Duodenal mucosa (tissue), 2 donors: ENCODE data around the gene ROBO2.
A peak's percentile ranks its signal among the peaks of the same experiment; 100 is the strongest.

ENCODE experiments used
- H3K27ac ChIP-seq: one replicate; pipeline ENCODE4 v1.7.0; 2013; ENCODE audit warnings: low read depth, low read length
- H3K27me3 ChIP-seq, 2 donors: one replicate each; pipeline ENCODE4 v1.7.0; 2013; ENCODE audit warnings: low read length in 2 of 2, control low read depth in 1 of 2; ENCODE audit not compliant: insufficient read depth in 2 of 2, control insufficient read depth in 1 of 2
- H3K36me3 ChIP-seq, 2 donors: one replicate each; pipeline ENCODE4 v1.7.0; 2013; ENCODE audit warnings: low read length in 2 of 2, control low read depth in 1 of 2; ENCODE audit not compliant: insufficient read depth in 2 of 2, control insufficient read depth in 1 of 2
- H3K4me1 ChIP-seq, 2 donors: one replicate each; pipeline ENCODE4 v1.7.0; 2013; ENCODE audit warnings: low read length in 2 of 2, control low read depth in 1 of 2; ENCODE audit not compliant: insufficient read depth in 2 of 2, control insufficient read depth in 1 of 2
- H3K4me3 ChIP-seq, 2 donors: one replicate each; pipeline ENCODE4 v1.7.0; 2013; ENCODE audit warnings: low read length in 2 of 2, low read depth in 1 of 2
- H3K9ac ChIP-seq, 2 donors: one replicate each; pipeline ENCODE4 v1.7.0; 2013; ENCODE audit warnings: low read length in 2 of 2, low read depth in 1 of 2
- H3K9me3 ChIP-seq, 2 donors: one replicate each; pipeline ENCODE4 v1.7.0; 2013; ENCODE audit warnings: low read length in 2 of 2, control low read depth in 1 of 2; ENCODE audit not compliant: control insufficient read depth in 1 of 2

Gene ROBO2

DNA sequence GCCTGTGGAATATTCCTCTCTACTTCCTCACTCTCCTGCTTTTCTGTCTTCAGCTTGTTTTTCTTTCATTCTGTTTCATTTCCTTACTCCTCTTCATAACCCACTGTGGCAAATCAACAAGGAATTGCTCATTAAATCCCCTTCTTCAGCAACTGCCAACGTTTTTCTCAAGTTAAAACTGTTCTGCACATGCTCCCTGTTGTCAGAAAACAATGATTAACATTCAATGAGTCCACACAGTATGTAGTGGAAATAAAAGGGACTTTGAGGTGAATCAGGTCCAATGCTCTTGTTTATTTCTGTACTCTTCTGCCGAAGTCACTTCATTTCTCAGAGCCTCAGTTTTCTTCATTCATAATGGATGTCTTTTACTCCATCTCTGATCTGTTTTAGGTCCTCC is 11.9 kb upstream of the ROBO2 start:
- no peak overlapping the region for H3K27ac ChIP-seq
- H3K4me1 ChIP-seq, result no peaks in the 10 kb centered on the region
- H3K9ac ChIP-seq, result no peak overlapping the region
- H3K27me3 ChIP-seq, result no peaks in the 10 kb centered on the region
- no peaks in the 10 kb centered on the region for H3K36me3 ChIP-seq
- H3K9me3 ChIP-seq, result no peaks in the 10 kb centered on the region
- no peak overlapping the region for H3K4me3 ChIP-seq

DNA sequence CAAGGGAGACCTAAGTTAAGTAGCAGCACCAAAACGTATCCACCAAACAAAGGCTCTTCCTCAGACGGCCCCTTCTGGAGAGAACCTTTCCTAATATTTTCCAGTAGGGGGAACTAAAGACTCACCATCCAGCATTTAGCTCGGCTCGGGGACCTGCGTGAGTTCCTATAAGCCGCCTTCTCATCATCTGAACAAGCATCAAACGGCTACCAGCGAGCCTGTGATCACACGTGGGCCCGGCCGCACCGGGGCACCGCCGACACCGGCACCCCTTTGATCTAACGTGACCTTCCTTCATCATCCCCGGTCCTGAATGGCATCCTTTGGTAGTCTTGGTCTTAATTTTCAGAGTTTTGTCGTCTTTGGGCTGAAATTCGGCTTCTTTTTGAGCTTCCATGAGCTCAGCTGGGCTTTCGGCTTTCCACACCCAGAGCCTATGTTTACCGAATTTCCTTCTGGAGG is 1.4 kb upstream of the ROBO2 start:
- Histone ChIP-seq H3K36me3 (no peaks in the 10 kb centered on the region), H3K9me3 (no peaks in the 10 kb centered on the region), H3K4me3 (peak overlapping the region; percentile 50 to 55), H3K4me1 (peaks cover 4 to 9% of the 10 kb centered on the region in 2 donors), H3K27me3 (peaks cover 22 to 37% of the 10 kb centered on the region in 2 donors), H3K9ac (no peak overlapping the region), H3K27ac (no peak overlapping the region)

DNA sequence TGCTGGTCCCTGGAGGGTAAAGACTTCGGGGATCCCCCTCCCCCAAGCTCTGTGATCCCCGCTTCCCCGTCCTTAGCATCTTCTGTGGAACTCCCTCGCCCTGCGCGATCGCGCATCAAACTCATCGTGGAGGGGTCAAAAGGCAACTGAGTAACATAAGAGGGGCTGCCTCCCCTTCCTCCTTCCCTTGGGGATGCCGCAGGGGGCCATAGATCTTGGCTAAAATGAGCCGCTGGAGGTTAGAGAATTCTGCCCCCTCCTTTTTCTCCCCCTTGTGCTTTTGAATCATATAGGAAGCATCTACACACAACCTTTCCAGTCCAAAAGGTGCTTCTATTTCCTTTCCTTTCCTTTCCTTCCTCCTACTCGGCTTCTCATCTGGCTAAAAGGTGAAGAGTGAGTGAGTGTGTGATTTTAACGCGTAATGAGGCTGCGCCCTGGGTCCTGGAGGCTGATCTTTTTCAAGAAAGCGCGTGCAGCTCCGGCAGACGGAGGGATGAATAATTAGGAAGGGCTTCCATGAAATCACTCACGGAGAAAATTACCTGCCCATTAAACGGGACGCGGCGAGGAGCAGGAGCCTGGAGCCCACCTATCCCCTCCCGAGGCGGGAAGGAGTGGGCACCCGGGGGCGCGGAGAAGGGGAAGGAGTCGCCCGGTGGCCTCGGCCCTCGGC is 831 bp upstream of the ROBO2 start:
- no peak overlapping the region for H3K27ac ChIP-seq
- peaks cover 4 to 9% of the 10 kb centered on the region in 2 donors for H3K4me1 ChIP-seq
- H3K27me3 ChIP-seq, result peaks cover 22 to 37% of the 10 kb centered on the region in 2 donors
- peak overlapping the region; percentile 50 to 55 for H3K4me3 ChIP-seq
- H3K36me3 ChIP-seq, result no peaks in the 10 kb centered on the region
- no peak overlapping the region for H3K9ac ChIP-seq
- H3K9me3 ChIP-seq, result no peaks in the 10 kb centered on the region

DNA sequence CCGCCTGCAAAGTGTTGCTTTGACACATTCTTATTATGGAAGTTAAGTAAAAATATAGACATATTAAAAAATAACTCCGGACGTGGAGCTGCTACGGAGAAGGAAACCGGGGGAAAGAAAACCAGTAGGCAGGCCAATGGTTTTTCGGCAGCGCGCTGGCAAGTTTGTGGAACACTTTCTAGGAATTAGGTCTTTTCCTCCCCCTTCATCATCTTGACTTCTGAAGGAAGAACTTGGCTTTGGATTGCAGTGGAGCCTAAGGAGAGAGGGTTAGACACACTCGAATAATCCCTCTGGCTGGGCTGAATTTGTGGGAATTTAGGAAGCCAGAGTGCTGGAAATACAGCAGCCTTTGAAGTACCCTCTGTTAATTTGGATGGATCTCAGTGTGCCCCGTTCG is 317 bp downstream of the ROBO2 start:
- Histone ChIP-seq H3K9me3 (no peaks in the 10 kb centered on the region), H3K27me3 (peaks cover 22 to 37% of the 10 kb centered on the region in 2 donors), H3K36me3 (no peaks in the 10 kb centered on the region), H3K4me3 (no peak overlapping the region), H3K27ac (no peak overlapping the region), H3K4me1 (peaks cover 4 to 9% of the 10 kb centered on the region in 2 donors), H3K9ac (no peak overlapping the region)

DNA sequence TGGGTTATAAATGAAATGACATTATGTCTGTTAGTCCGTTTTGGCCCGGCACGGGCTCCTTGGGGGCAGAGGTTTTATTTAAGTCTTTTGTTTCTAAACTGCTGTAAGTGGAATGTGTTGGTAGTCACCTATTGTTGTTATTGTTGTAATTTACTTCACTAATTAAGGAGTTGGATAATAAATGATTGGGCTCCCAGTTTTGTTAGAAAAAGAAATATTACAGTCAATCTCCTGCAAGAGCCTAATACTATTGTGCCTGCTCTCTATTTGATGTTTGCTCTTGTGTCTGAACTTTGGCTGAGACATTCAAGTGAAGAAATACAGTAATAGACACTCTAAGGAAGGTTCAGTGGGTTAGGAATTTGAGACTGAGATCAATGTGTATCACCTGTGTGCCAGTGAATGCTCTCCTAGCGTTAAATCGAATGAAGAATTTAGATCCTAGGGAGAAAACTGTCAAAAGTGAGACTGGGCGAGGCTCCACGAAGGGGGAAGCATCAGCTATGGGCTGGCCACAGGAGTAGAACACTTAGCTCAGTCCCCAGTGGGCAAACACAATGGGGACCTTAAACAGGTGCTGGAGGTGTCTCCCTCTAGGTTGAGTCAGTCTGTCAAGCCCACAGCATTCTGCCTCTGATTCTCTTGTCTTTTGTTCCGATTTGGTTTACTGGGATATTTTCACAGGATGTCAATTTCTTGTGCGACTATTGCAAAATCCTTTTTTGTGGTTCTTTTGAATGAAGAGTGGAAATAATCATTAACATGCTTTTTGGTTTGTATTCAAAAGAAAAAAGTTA is 1.2 kb downstream of the ROBO2 start:
- Histone ChIP-seq H3K4me3 (no peak overlapping the region), H3K27me3 (peaks cover 22 to 37% of the 10 kb centered on the region in 2 donors), H3K27ac (no peak overlapping the region), H3K9ac (no peak overlapping the region), H3K9me3 (no peaks in the 10 kb centered on the region), H3K4me1 (peaks cover 4 to 9% of the 10 kb centered on the region in 2 donors), H3K36me3 (no peaks in the 10 kb centered on the region)

DNA sequence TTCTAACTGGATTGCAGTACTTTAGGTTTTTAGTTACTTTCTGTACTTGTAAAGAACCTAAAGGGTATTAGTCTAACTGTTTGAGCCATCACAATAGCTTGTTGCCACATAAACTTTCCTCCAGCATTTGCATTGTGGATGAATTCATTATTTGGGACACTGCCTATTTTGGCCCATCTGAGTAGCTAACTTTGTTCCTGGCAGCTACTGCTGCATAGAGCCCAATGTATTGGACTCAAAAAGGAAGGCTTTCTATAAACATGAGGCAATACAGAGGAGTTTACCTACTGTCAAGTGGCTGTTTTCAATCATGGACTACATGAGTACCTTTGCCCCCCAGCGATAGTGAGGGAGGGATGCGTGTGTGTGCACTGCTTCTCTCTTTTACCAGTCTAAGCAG is 1.9 kb downstream of the ROBO2 start:
- Histone ChIP-seq H3K27ac (no peak overlapping the region), H3K9me3 (no peaks in the 10 kb centered on the region), H3K36me3 (no peaks in the 10 kb centered on the region), H3K27me3 (peaks cover 22 to 37% of the 10 kb centered on the region in 2 donors), H3K4me1 (peaks cover 4 to 9% of the 10 kb centered on the region in 2 donors), H3K9ac (no peak overlapping the region), H3K4me3 (no peak overlapping the region)

DNA sequence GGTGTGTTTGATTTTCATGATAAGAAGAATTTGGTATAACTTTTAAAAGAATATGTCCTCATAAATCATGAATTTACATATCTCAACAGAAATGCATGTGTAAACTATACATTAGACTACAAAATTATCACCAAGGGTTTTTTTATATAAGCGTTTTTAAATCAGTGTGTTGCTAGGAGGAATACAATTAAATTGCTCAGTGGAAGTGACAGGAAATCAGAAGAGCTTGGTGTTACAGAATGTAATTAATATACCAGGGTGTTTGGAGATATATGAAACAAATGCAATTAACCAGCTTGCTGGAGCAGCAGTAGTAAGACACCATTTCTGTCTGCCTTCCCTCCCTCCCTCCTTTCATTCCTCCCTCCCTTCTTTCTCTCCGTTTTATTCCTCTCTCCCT is 2.4 kb downstream of the ROBO2 start:
- Histone ChIP-seq H3K4me1 (peaks cover 4 to 9% of the 10 kb centered on the region in 2 donors), H3K9ac (no peak overlapping the region), H3K9me3 (no peaks in the 10 kb centered on the region), H3K27me3 (peaks cover 22 to 37% of the 10 kb centered on the region in 2 donors), H3K36me3 (no peaks in the 10 kb centered on the region), H3K27ac (no peak overlapping the region), H3K4me3 (no peak overlapping the region)

DNA sequence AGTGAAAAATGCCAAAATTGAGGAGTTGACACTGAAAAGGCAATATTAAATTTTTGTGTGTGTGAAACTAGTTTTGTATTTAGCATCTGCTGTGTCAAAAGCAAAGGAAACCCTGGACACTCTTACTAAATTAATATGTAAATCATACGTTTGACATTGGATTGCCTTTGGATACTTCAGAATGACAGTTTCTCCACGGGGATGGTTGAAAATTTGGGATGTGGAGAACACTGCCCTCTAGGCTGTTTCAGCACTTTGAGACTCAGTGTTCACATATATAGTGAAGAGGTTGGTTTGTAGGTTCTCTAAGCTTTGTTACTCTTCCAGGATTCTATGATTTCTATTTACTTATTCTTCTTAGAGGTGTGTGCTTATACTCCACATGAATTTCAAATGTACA is 3.0 kb downstream of the ROBO2 start:
- no peak overlapping the region for H3K27ac ChIP-seq
- H3K36me3 ChIP-seq, result no peaks in the 10 kb centered on the region
- H3K27me3 ChIP-seq, result peaks cover 19 to 37% of the 10 kb centered on the region in 2 donors
- no peak overlapping the region for H3K9ac ChIP-seq
- H3K4me3 ChIP-seq, result no peak overlapping the region
- no peaks in the 10 kb centered on the region for H3K9me3 ChIP-seq
- H3K4me1 ChIP-seq, result peaks cover 4 to 9% of the 10 kb centered on the region in 2 donors

DNA sequence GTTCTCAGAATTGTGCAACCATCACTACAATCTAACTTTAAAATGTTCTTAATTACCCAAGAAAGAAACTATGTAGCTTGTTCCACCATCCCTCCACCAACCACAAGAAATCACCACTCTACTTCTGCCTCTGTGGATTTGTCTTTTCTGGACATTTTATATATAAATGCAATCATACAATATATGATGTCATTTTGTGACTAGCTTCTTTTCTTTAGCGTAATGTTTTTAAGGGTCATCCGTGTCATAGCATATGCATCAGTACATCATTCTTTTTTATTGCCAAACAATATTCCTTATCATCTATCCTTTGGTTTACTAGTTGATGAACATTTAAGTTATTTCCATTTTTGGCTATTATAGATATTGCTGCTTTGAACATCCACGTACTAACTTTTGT is 5.8 kb downstream of the ROBO2 start:
- H3K9me3 ChIP-seq, result no peaks in the 10 kb centered on the region
- no peaks in the 10 kb centered on the region for H3K4me1 ChIP-seq
- no peak overlapping the region for H3K9ac ChIP-seq
- H3K27ac ChIP-seq, result no peak overlapping the region
- peaks cover 11 to 13% of the 10 kb centered on the region in 2 donors for H3K27me3 ChIP-seq
- H3K4me3 ChIP-seq, result no peak overlapping the region
- no peaks in the 10 kb centered on the region for H3K36me3 ChIP-seq

DNA sequence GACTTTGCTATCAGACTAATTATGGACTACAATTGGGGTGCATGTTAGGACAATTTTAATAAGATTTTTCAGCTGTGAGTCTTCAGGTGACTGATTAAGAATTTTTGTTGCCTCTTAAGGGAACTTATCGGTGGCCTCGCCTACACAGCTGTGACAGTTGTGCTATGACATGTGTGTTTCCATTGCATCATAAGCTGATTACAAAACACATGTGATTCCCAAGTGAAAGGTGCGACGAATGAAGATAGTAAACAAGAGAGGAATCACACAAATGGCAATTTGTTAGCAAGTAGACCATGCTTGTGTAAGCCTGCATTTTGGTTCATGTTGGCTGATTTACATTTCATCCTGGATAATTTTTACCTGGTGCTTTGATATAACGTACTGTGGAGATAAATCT is 8.3 kb downstream of the ROBO2 start:
- Histone ChIP-seq H3K27me3 (no peaks in the 10 kb centered on the region), H3K9ac (no peak overlapping the region), H3K36me3 (no peaks in the 10 kb centered on the region), H3K27ac (no peak overlapping the region), H3K4me1 (no peaks in the 10 kb centered on the region), H3K4me3 (no peak overlapping the region), H3K9me3 (no peaks in the 10 kb centered on the region)
